CD14-positive monocyte (primary cell): Measurements from ENCODE around the gene PANX2. TPM values are rescaled to one million over a fixed set of nuclear protein-coding genes. Genes with fewer than 3 reads are reported as not detected.
A peak's percentile ranks its signal among the peaks of the same experiment; 100 is the strongest.

Source experiments
- DNase-seq, 3 donors: peaks; one replicate each; pipeline ENCODE4 v3.0.0-alpha.2; 2011 to 2022
- H2AFZ ChIP-seq: 2 replicates; pipeline ENCODE4 v1.6.0; 2012; ENCODE audit warnings: mild to moderate bottlenecking, low read depth, low read length, inconsistent platforms; ENCODE audit not compliant: insufficient read depth, poor library complexity, severe bottlenecking
- H3K27ac ChIP-seq, 2 donors: 1 replicate in 1 of 2; 2 replicates in 1 of 2; pipeline ENCODE4 v1.5.1; 2012 to 2013; ENCODE audit warnings: low read length in 2 of 2, control low read depth in 1 of 2, inconsistent platforms in 1 of 2, low read depth in 1 of 2, mild to moderate bottlenecking in 1 of 2
- H3K27me3 ChIP-seq, 2 donors: one replicate each; pipeline versions ENCODE4 v1.6.0 to v1.6.1; 2011 to 2013; ENCODE audit warnings: low read length in 2 of 2; ENCODE audit not compliant: control insufficient read depth in 2 of 2, insufficient read depth in 2 of 2
- H3K36me3 ChIP-seq, 2 donors: replicated peaks in 1 of 2; 1 replicate in 1 of 2; 2 replicates in 1 of 2; pipeline versions ENCODE4 v1.5.1 to v1.6.1; 2012 to 2013; ENCODE audit warnings: low read length in 2 of 2, control low read depth in 1 of 2, inconsistent platforms in 1 of 2, mild to moderate bottlenecking in 1 of 2; ENCODE audit not compliant: insufficient read depth in 2 of 2, control insufficient read depth in 1 of 2
- H3K4me1 ChIP-seq, 2 donors: 1 replicate in 1 of 2; 2 replicates in 1 of 2; pipeline versions ENCODE4 v1.5.1 to v1.6.1; 2012 to 2013; ENCODE audit warnings: low read length in 2 of 2, control low read depth in 1 of 2, inconsistent platforms in 1 of 2, mild to moderate bottlenecking in 1 of 2, moderate library complexity in 1 of 2; ENCODE audit not compliant: insufficient read depth in 2 of 2, control insufficient read depth in 1 of 2
- H3K4me2 ChIP-seq: replicated peaks from 2 replicates; pipeline ENCODE3; 2012; ENCODE audit warnings: low read length, moderate library complexity, mild to moderate bottlenecking; ENCODE audit not compliant: poor library complexity, severe bottlenecking; ENCODE audit errors: extremely low read depth
- H3K4me3 ChIP-seq, 3 experiments: fragments of 200-600 bp in 1 of 3; sonication (generic) in 1 of 3; replicated peaks in 1 of 3; 1 replicate in 2 of 3; 2 replicates in 1 of 3; pipeline ENCODE4 v1.5.1; 2011 to 2013; ENCODE audit warnings: low read length in 3 of 3, mild to moderate bottlenecking in 3 of 3, control low read depth in 2 of 3, low read depth in 2 of 3, inconsistent platforms in 1 of 3, moderate library complexity in 1 of 3
- H3K79me2 ChIP-seq: 2 replicates; pipeline ENCODE4 v1.6.0; 2012; ENCODE audit warnings: mild to moderate bottlenecking, control low read depth, inconsistent platforms, low read length, moderate library complexity; ENCODE audit not compliant: insufficient read depth
- H3K9ac ChIP-seq: 2 replicates; pipeline ENCODE4 v1.6.0; 2017; ENCODE audit warnings: low read length, mild to moderate bottlenecking; ENCODE audit not compliant: insufficient read depth, poor library complexity, severe bottlenecking
- H3K9me3 ChIP-seq, 2 donors: replicated peaks in 1 of 2; 1 replicate in 1 of 2; 2 replicates in 1 of 2; pipeline versions ENCODE4 v1.5.1 to v1.6.1; 2012 to 2013; ENCODE audit warnings: low read length in 2 of 2, control low read depth in 1 of 2; ENCODE audit not compliant: control insufficient read depth in 1 of 2, insufficient read depth in 1 of 2
- H4K20me1 ChIP-seq: 2 replicates; pipeline ENCODE4 v1.6.0; 2012; ENCODE audit warnings: mild to moderate bottlenecking, low read length, control low read depth, moderate library complexity; ENCODE audit not compliant: insufficient read depth
- H3K27ac Mint-ChIP-seq, 7 donors: one replicate each; pipeline ENCODE4 v1.8.0; 2020; ENCODE audit warnings: mild to moderate bottlenecking in 7 of 7, mixed read lengths in 7 of 7, moderate library complexity in 6 of 7, inconsistent platforms in 2 of 7
- H3K27me3 Mint-ChIP-seq, 3 donors: one replicate each; pipeline ENCODE4 v1.8.0; 2021 to 2022; ENCODE audit warnings: low read depth in 3 of 3, mild to moderate bottlenecking in 3 of 3, mixed read lengths in 3 of 3, moderate library complexity in 3 of 3, inconsistent platforms in 1 of 3
- H3K36me3 Mint-ChIP-seq, 2 donors: one replicate each; pipeline ENCODE4 v1.8.0; 2020; ENCODE audit warnings: mixed read lengths in 2 of 2, inconsistent platforms in 1 of 2, mild to moderate bottlenecking in 1 of 2
- H3K4me1 Mint-ChIP-seq: one replicate; pipeline ENCODE4 v1.8.0; 2020; ENCODE audit warnings: mild to moderate bottlenecking, mixed read lengths
- H3K4me3 Mint-ChIP-seq, 2 donors: one replicate each; pipeline ENCODE4 v1.8.0; 2020; ENCODE audit warnings: mild to moderate bottlenecking in 2 of 2, mixed read lengths in 2 of 2, moderate library complexity in 1 of 2
- H3K9me3 Mint-ChIP-seq, 7 donors: one replicate each; pipeline ENCODE4 v1.8.0; 2020 to 2022; ENCODE audit warnings: mixed read lengths in 7 of 7, mild to moderate bottlenecking in 6 of 7, moderate library complexity in 6 of 7, inconsistent platforms in 2 of 7
- CTCF ChIP-seq: fragments of 200-600 bp; IDR thresholded peaks from one replicate; pipeline ENCODE4 v1.8.0; 2022; ENCODE audit warnings: antibody characterized with exemption, mild to moderate bottlenecking
- WGBS: methylation state at CpG from one replicate; pipeline ENCODE4 v1.1.5; 2013; ENCODE audit warnings: missing lambda C conversion rate; ENCODE audit not compliant: insufficient coverage; 5-methylcytosine and 5-hydroxymethylcytosine counted together
- intact Hi-C, 2 donors: fragments of 100-400 bp; cut with micrococcal nuclease; formaldehyde crosslinking; loops; one replicate each; pipeline versions ENCODE4 v1.15.0 to v1.15.1; 2023
- polyA plus RNA-seq, 3 donors: library from polyadenylated mRNA; depleted of rRNA in 1 of 3; unstranded in 2 of 3; stranded (reverse) in 1 of 3; fragments of 300-500 nt in 2 of 3; fragments of >200 nt in 1 of 3; fragmentation: Illumina TruSeq in 2 of 3; gene quantifications; 1 replicate in 2 of 3; 2 replicates in 1 of 3; pipeline ENCODE4 v1.2.3, GENCODE V29; 2012 to 2021

PANX2 gene
- polyA plus RNA-seq, 3 donors = 0.05 to 6.0 TPM; not detected in 1

- peaks cover 25 to 63% (median 36%) of the 10 kb centered on the region in 3 donors for H3K27me3 Mint-ChIP-seq
- intact Hi-C loops = loop anchor here in 1 of 2 donors (2.0 to 5.0 kb wide), 2 partner anchors 13 to 34 kb away; no protein-coding TSS in a partner anchor
- Histone ChIP-seq H3K27me3 (peaks cover 8 to 23% of the 10 kb centered on the region in 2 donors), H4K20me1 (no peaks in the 10 kb centered on the region), H3K27ac (no peak overlapping the region), H3K79me2 (no peaks in the 10 kb centered on the region), H2AFZ (peak overlapping the region; percentile 54), H3K4me2 (peak overlapping the region; percentile 27), H3K36me3 (no peaks in the 10 kb centered on the region), H3K4me1 (peaks cover 13 to 33% of the 10 kb centered on the region in 2 donors), H3K4me3 (peak overlapping the region in 1 of 3 experiments; percentile 32), H3K9me3 (no peaks in the 10 kb centered on the region), H3K9ac (no peak overlapping the region)
- peak overlapping the region; percentile 55 to 61 for H3K4me3 Mint-ChIP-seq
- TF ChIP-seq CTCF = no peak
- peaks cover 27% of the 10 kb centered on the region for H3K4me1 Mint-ChIP-seq
- 31% methylated on average over 26 of the region's 26 CpGs for WGBS
- peak; percentile 59 to 78 (median 77) for DNase-seq
- peaks cover 6 to 11% of the 10 kb centered on the region in 2 donors for H3K36me3 Mint-ChIP-seq
- peaks cover 2 to 15% (median 8%) of the 10 kb centered on the region in 7 donors for H3K9me3 Mint-ChIP-seq
- H3K27ac Mint-ChIP-seq = peak overlapping the region in 4 of 7 donors; percentile 45 to 63 (median 48)
Measured at GRCh38 chr22:50173311-50173982, 2.9 kb downstream of the PANX2 start.

DNA sequence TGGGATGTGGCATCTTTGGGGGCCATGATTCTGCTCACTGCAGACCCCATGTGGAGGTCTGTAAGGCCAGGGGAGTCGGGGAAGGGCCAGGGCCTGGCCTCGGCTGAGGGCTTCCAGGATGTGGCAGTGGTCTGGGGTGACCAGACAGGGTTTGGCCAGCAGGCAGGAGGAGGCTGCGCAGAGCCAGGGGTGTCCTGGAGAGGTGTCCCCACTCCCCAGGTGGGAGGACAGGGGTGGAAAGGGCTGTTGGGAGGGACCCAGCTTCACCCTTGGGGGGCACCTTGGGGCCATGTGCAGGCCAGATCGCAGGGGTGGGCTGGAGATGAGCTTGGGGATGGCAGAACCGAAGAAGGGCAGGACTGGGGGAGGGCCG is 3.4 kb downstream of the PANX2 start:
- WGBS = 98% methylated on average over 6 of the region's 6 CpGs
- DNase-seq = no peak
- Histone ChIP-seq H3K9me3 (no peaks in the 10 kb centered on the region), H3K27ac (no peak overlapping the region), H3K79me2 (no peaks in the 10 kb centered on the region), H3K4me3 (no peak overlapping the region), H4K20me1 (no peaks in the 10 kb centered on the region), H3K4me1 (peaks cover 13 to 33% of the 10 kb centered on the region in 2 donors), H3K27me3 (peaks cover 5 to 18% of the 10 kb centered on the region in 2 donors), H3K9ac (no peak overlapping the region), H2AFZ (no peak overlapping the region), H3K4me2 (no peak overlapping the region), H3K36me3 (no peaks in the 10 kb centered on the region)
- Mint-ChIP-seq H3K9me3 (peaks cover 2 to 12% (median 8%) of the 10 kb centered on the region in 7 donors), H3K27ac (no peak overlapping the region), H3K4me1 (peaks cover 23% of the 10 kb centered on the region), H3K36me3 (peaks cover 6 to 8% of the 10 kb centered on the region in 2 donors), H3K27me3 (peaks cover 20 to 60% (median 32%) of the 10 kb centered on the region in 3 donors), H3K4me3 (no peak overlapping the region)
- no peak for TF ChIP-seq CTCF
- intact Hi-C loops = loop anchor here in 1 of 2 donors (2.0 to 5.0 kb wide), 2 partner anchors 13 to 33 kb away; no protein-coding TSS in a partner anchor
